ENCODE measurements around the gene GDPD4.

GRCh38 chr11:77175869-77176539, 125.5 kb downstream of the GDPD4 start:
- TF ChIP-seq CTCF (IDR thresholded peaks at IDR 0.05) (no peak), POLR2A (IDR thresholded peaks at IDR 0.05) (no peak)

Measured in uterus (tissue), 2 donors.